HL-60 (cell line): ENCODE measurements around the gene ZNF322.
A peak's percentile ranks its signal among the peaks of the same experiment; 100 is the strongest.

Experiments used
- DNase-seq, 2 experiments: peaks; one replicate each; pipeline ENCODE4 v3.0.0-alpha.2; 2010 to 2020; ENCODE audit warnings: low read depth in 1 of 2, low spot score in 1 of 2
- H3K27ac ChIP-seq: fragments of 250-450 bp; sonication (Bioruptor Pico); replicated peaks from 2 replicates; pipeline ENCODE4 v1.5.1; 2020; ENCODE audit warnings: mild to moderate bottlenecking, moderate library complexity
- H3K27me3 ChIP-seq: fragments of 250-450 bp; sonication (Bioruptor Pico); 2 replicates; pipeline ENCODE4 v1.5.1; 2021; ENCODE audit warnings: mild to moderate bottlenecking, moderate library complexity; ENCODE audit not compliant: insufficient read depth, poor library complexity, severe bottlenecking
- H3K4me3 ChIP-seq: replicated peaks from 2 replicates; pipeline ENCODE4 v1.5.1; 2011; ENCODE audit warnings: mild to moderate bottlenecking, control low read depth, low read length; ENCODE audit not compliant: insufficient read depth
- CTCF ChIP-seq: IDR thresholded peaks from one replicate; pipeline ENCODE4 v1.5.1; 2011; ENCODE audit warnings: low read length, control low read depth, inconsistent platforms; ENCODE audit not compliant: insufficient read depth
- GABPA ChIP-seq: IDR thresholded peaks from 2 replicates; pipeline ENCODE4 v1.6.1; 2012; ENCODE audit warnings: low read depth
- POLR2AphosphoS5 ChIP-seq: IDR thresholded peaks from 2 replicates; pipeline ENCODE4 v1.6.1; 2012; ENCODE audit warnings: low read depth
- REST ChIP-seq: IDR thresholded peaks from 2 replicates; pipeline ENCODE4 v1.6.1; 2012; ENCODE audit warnings: low read depth; ENCODE audit not compliant: insufficient replicate concordance
- SPI1 ChIP-seq: IDR thresholded peaks from 2 replicates; pipeline ENCODE4 v1.6.1; 2012; ENCODE audit warnings: low read depth, mild to moderate bottlenecking, borderline replicate concordance

Gene ZNF322

DNA sequence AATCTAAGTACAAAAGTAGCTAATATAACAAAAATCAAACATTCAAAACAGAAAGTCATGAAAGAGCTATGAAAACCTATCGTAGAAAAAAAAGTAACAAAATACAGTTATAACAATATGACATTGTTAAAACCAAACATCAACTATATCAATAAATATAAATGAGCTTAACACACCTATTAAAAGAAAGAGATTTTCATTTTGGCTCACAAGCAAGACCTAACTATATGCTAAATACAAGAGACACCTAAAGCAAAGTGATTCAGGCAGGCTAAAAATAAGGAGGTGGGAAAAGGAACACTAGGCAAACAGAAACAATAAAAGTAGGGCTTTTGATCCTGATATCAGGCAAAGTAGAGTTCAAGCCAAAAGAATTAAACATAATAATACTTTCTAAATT is 13.5 kb downstream of the ZNF322 start:
- no peak overlapping the region for H3K4me3 ChIP-seq
- TF ChIP-seq REST (no peak), CTCF (no peak), SPI1 (no peak), POLR2AphosphoS5 (no peak), GABPA (no peak)
- no peaks in the 10 kb centered on the region for H3K27me3 ChIP-seq
- no peak for DNase-seq
- H3K27ac ChIP-seq = no peak overlapping the region

DNA sequence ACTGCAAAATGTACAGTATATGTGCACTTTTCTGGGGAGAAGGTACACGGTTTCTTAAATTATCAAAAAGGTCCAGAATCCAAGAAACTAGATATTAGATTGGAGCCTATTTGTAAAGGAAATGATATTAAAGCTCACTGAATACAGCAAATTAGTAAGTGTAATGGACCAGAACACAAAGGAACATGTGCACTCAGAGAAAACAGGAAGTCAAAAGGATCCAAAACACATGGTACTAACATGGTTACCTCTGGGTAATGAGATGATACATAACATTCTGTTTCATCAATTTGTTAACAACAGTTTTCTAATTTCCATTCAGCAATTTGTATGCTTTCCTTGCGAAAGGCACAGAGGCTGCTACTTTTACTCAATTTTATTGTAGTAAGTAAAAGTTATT is 18.7 kb downstream of the ZNF322 start:
- Histone ChIP-seq H3K27me3 (no peaks in the 10 kb centered on the region), H3K4me3 (no peak overlapping the region), H3K27ac (no peak overlapping the region)
- no peak for TF ChIP-seq CTCF
- peak; percentile 10; the same call in 1 of the 2 replicates for TF ChIP-seq SPI1
- no peak for DNase-seq

DNA sequence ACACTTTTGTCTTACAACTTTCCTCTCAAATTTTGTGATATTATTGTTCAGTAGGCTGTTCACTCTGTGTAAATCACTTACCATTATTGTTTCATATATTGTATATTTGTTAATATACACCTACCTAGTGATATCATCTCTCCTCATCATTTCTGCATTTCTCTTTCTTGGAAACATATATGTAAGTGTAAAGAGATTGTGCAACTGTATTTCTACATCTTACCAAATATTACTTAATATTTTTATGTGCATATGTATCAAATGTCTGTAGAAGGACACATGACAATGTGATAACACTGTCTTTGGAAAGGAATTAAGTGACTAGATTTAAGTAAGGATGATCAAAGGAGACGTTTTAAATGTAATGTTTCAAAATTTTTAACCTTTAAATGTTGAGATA is 30.2 kb downstream of the ZNF322 start:
- Histone ChIP-seq H3K27me3 (no peaks in the 10 kb centered on the region), H3K4me3 (no peak overlapping the region), H3K27ac (no peak overlapping the region)
- no peak for DNase-seq
- TF ChIP-seq REST = no peak
- TF ChIP-seq GABPA = no peak
- TF ChIP-seq POLR2AphosphoS5 = no peak
- TF ChIP-seq SPI1 = no peak
- TF ChIP-seq CTCF = no peak

DNA sequence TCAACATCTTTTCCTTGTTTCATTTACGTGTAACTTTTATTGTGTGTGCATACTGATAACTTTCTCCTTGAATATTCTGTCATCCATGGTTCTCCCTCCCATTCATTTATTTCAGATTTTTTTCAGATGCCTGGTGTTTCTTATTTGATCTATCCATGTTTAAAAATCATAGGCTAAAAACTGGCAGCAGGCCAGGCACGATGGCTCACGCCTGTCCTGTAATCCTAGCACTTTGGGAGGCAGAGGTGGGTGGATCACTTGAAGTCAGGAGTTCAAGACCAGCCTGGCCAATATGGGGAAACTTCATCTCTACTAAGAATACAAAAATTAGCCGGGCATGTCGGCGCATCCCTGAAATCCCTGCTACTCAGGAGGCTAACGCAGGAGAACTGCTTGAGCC is 31.7 kb downstream of the ZNF322 start:
- DNase-seq = no peak
- no peak overlapping the region for H3K4me3 ChIP-seq
- TF ChIP-seq POLR2AphosphoS5 (no peak), CTCF (no peak), GABPA (no peak), SPI1 (no peak), REST (no peak)
- no peaks in the 10 kb centered on the region for H3K27me3 ChIP-seq
- H3K27ac ChIP-seq = no peak overlapping the region
